B cell (primary cell): ENCODE measurements around the gene ATF6B. TPM values are rescaled to one million over a fixed set of nuclear protein-coding genes. Genes with fewer than 3 reads are reported as not detected.
A peak's percentile ranks its signal among the peaks of the same experiment; 100 is the strongest.

Source experiments
- ATAC-seq: fragments of 200-7000 bp; cut with Tn5 transposase; one replicate; pipeline ENCODE4 v1.10.0; 2021; ENCODE audit warnings: low read depth, mild to moderate bottlenecking, moderate number of reproducible peaks, moderate library complexity
- CTCF ChIA-PET: fragments of 350-600 bp; sonication (Branson Sonifier 250); formaldehyde crosslinking; loops from one replicate; lab custom pipeline; 2021; ENCODE audit warnings: antibody characterized with exemption, inconsistent platforms; lab: Charles Lee
- POLR2A ChIA-PET: fragments of 350-600 bp; sonication (Branson Sonifier 250); formaldehyde crosslinking; loops from one replicate; lab custom pipeline; 2021; ENCODE audit warnings: antibody characterized with exemption; lab: Charles Lee
- DNase-seq: peaks from one replicate; pipeline ENCODE4 v3.0.0; 2013
- H2AFZ ChIP-seq: 2 replicates; pipeline ENCODE4 v1.6.1; 2012; ENCODE audit warnings: mild to moderate bottlenecking, low read depth, low read length; ENCODE audit not compliant: insufficient read depth, poor library complexity, severe bottlenecking
- H3K27ac ChIP-seq, 2 donors: 1 replicate in 1 of 2; 2 replicates in 1 of 2; pipeline ENCODE4 v1.5.1; 2012 to 2013; ENCODE audit warnings: low read length in 2 of 2, mild to moderate bottlenecking in 2 of 2, moderate library complexity in 1 of 2
- H3K27me3 ChIP-seq, 4 experiments: fragments of 200-600 bp in 1 of 4; sonication (generic) in 1 of 4; replicated peaks in 1 of 4; 1 replicate in 2 of 4; 2 replicates in 2 of 4; pipeline versions ENCODE4 v1.6.1 to v1.7.0; 2013 to 2016; ENCODE audit warnings: low read length in 3 of 4, mild to moderate bottlenecking in 2 of 4, mixed read lengths in 1 of 4, moderate library complexity in 1 of 4; ENCODE audit not compliant: insufficient read depth in 4 of 4, control insufficient read depth in 3 of 4; ENCODE audit errors: control extremely low read depth in 1 of 4
- H3K36me3 ChIP-seq, 2 experiments: replicated peaks in 1 of 2; 1 replicate in 1 of 2; 2 replicates in 1 of 2; pipeline versions ENCODE4 v1.6.1 to v1.7.1; 2013; ENCODE audit warnings: low read length in 1 of 2; ENCODE audit not compliant: insufficient read depth in 2 of 2, control insufficient read depth in 1 of 2; ENCODE audit errors: control extremely low read depth in 1 of 2, extremely low read depth in 1 of 2
- H3K4me1 ChIP-seq, 2 donors: fragments of 200-600 bp in 1 of 2; sonication (generic) in 1 of 2; 1 replicate in 1 of 2; 2 replicates in 1 of 2; pipeline versions ENCODE4 v1.5.1 to v1.6.1; 2013 to 2017; ENCODE audit warnings: low read length in 2 of 2; ENCODE audit not compliant: control insufficient read depth in 2 of 2, insufficient read depth in 2 of 2
- H3K4me2 ChIP-seq: replicated peaks from 2 replicates; pipeline ENCODE3; 2012; ENCODE audit warnings: mild to moderate bottlenecking, low read depth, low read length; ENCODE audit not compliant: poor library complexity, severe bottlenecking
- H3K4me3 ChIP-seq, 5 experiments: fragments of 200-600 bp in 1 of 5; sonication (generic) in 1 of 5; 1 replicate in 3 of 5; 2 replicates in 2 of 5; pipeline versions ENCODE4 v1.5.1 to v1.7.0; 2011 to 2016; ENCODE audit warnings: low read length in 4 of 5, mild to moderate bottlenecking in 4 of 5, low read depth in 2 of 5, control low read depth in 1 of 5, moderate library complexity in 1 of 5; ENCODE audit not compliant: insufficient read depth in 1 of 5; ENCODE audit errors: control extremely low read depth in 1 of 5, extremely low read depth in 1 of 5
- H3K79me2 ChIP-seq: fragments of 200-600 bp; sonication (generic); one replicate; pipeline ENCODE4 v1.6.0; 2016; ENCODE audit warnings: low read length; ENCODE audit not compliant: control insufficient read depth, insufficient read depth
- H3K9ac ChIP-seq: fragments of 200-600 bp; sonication (generic); 2 replicates; pipeline ENCODE4 v1.6.1; 2017; ENCODE audit warnings: mild to moderate bottlenecking, low read length, moderate library complexity
- H3K9me3 ChIP-seq, 3 donors: one replicate each; pipeline versions ENCODE4 v1.6.1 to v1.7.1; 2013; ENCODE audit warnings: low read length in 2 of 3; ENCODE audit not compliant: control insufficient read depth in 2 of 3, insufficient read depth in 1 of 3; ENCODE audit errors: control extremely low read depth in 1 of 3
- H4K20me1 ChIP-seq: 2 replicates; pipeline ENCODE4 v1.6.0; 2012; ENCODE audit warnings: mild to moderate bottlenecking, low read length; ENCODE audit not compliant: insufficient read depth, control insufficient read depth, poor library complexity, severe bottlenecking
- H3K27ac Mint-ChIP-seq: one replicate; pipeline ENCODE4 v1.8.0; 2021; ENCODE audit warnings: mixed read lengths
- H3K27me3 Mint-ChIP-seq: one replicate; pipeline ENCODE4 v1.8.0; 2021; ENCODE audit warnings: mixed read lengths
- H3K4me1 Mint-ChIP-seq: one replicate; pipeline ENCODE4 v1.8.0; 2021; ENCODE audit warnings: mixed read lengths
- H3K4me3 Mint-ChIP-seq: one replicate; pipeline ENCODE4 v1.8.0; 2021; ENCODE audit warnings: mixed read lengths
- H3K9me3 Mint-ChIP-seq: one replicate; pipeline ENCODE4 v1.8.0; 2022; ENCODE audit warnings: mixed read lengths; ENCODE audit not compliant: insufficient read depth
- CTCF ChIP-seq: fragments of 200-600 bp; IDR thresholded peaks from one replicate; pipeline ENCODE4 v1.8.0; 2022; ENCODE audit warnings: antibody characterized with exemption, mild to moderate bottlenecking
- EZH2 ChIP-seq: IDR thresholded peaks from 2 replicates; pipeline ENCODE4 v1.6.1; 2012; ENCODE audit warnings: borderline replicate concordance, low read depth, mild to moderate bottlenecking, moderate library complexity, low read length; ENCODE audit not compliant: insufficient read depth, poor library complexity, severe bottlenecking
- WGBS: methylation state at CpG from one replicate; pipeline ENCODE4 v1.1.5; 2013; ENCODE audit warnings: missing lambda C conversion rate; ENCODE audit not compliant: insufficient coverage; 5-methylcytosine and 5-hydroxymethylcytosine counted together
- intact Hi-C: fragments of 100-400 bp; cut with micrococcal nuclease; formaldehyde crosslinking; loops from one replicate; pipeline ENCODE4 v1.10.0; 2022
- polyA plus RNA-seq: library from polyadenylated mRNA; depleted of rRNA; stranded (reverse); fragments of >200 nt; gene quantifications from 2 replicates; pipeline ENCODE4 v1.2.3, GENCODE V29; 2012
- total RNA-seq, 2 donors: library from RNA; stranded (reverse); fragments of 120-200 nt in 1 of 2; gene quantifications; 1 replicate in 1 of 2; 2 replicates in 1 of 2; pipeline versions ENCODE4 v1.2.3 to v1.2.4, GENCODE V29; 2013 to 2022

ATF6B gene
- total and polyA plus RNA-seq, 2 donors (not counting 1 experiment from before 2014, with no cell fraction given) = 180 to 201 TPM

GRCh38 chr6:32176476-32177182 is 48.6 kb upstream of the ATF6B start:
- peak overlapping the region; percentile 75 to 87 (median 82) for H3K4me3 ChIP-seq
- H3K9me3 ChIP-seq = no peaks in the 10 kb centered on the region
- intact Hi-C loops = loop anchor here (1.0 to 5.0 kb wide), 7 partner anchors 14 to 1396 kb away; partner anchors contain the start of genes CSNK2B, HSD17B8, LY6G5B and NELFE
- H3K4me3 Mint-ChIP-seq = peak overlapping the region; percentile 97
- ChIA-PET POLR2A (interaction anchor here (1.0 to 3.0 kb wide), 6 partner anchors 14 to 795 kb away, joined by 3 to 25 read pairs (median 9); partner anchors contain the start of genes FKBPL, GPSM3 and PBX2), CTCF (interaction anchor here (1.0 to 1.4 kb wide), 5 partner anchors 19 to 58 kb away, joined by 3 to 6 read pairs (median 6); no protein-coding TSS in a partner anchor)
- peak overlapping the region; percentile 93 for H3K4me2 ChIP-seq
- H2AFZ ChIP-seq = peak overlapping the region; percentile 86
- H3K27me3 ChIP-seq = no peaks in the 10 kb centered on the region
- 63% methylated on average over 4 of the region's 5 CpGs for WGBS
- peak overlapping the region; percentile 97 to 98 for H3K27ac ChIP-seq
- DNase-seq (no peak), ATAC-seq (no peak)
- H3K27me3 Mint-ChIP-seq = no peaks in the 10 kb centered on the region
- H3K9ac ChIP-seq = peak overlapping the region; percentile 81
- no peaks in the 10 kb centered on the region for H3K9me3 Mint-ChIP-seq
- TF ChIP-seq CTCF = no peak
- TF ChIP-seq EZH2 = no peak
- peak overlapping the region; percentile 99 for H3K27ac Mint-ChIP-seq
- H3K36me3 ChIP-seq = peaks cover 0 to 15% of the 10 kb centered on the region in 2 experiments
- H3K4me1 Mint-ChIP-seq = peaks cover 71% of the 10 kb centered on the region
- H4K20me1 ChIP-seq = no peaks in the 10 kb centered on the region
- H3K79me2 ChIP-seq = peaks cover 25% of the 10 kb centered on the region
- H3K4me1 ChIP-seq = peaks cover 34 to 50% of the 10 kb centered on the region in 2 donors
